IPS-20b (cell line): ENCODE results near the gene FMNL2.
A peak's percentile ranks its signal among the peaks of the same experiment; 100 is the strongest.

ENCODE experiments used
- H3K27ac ChIP-seq: one replicate; pipeline ENCODE4 v1.5.1; 2013; ENCODE audit warnings: low read length
- H3K27me3 ChIP-seq: 2 replicates; pipeline ENCODE4 v1.6.1; 2013; ENCODE audit warnings: mild to moderate bottlenecking, low read length, inconsistent platforms; ENCODE audit not compliant: insufficient read depth
- H3K36me3 ChIP-seq: 2 replicates; pipeline ENCODE4 v1.6.1; 2013; ENCODE audit warnings: low read depth, mild to moderate bottlenecking, inconsistent platforms, low read length, moderate library complexity; ENCODE audit not compliant: insufficient read depth
- H3K4me1 ChIP-seq: 2 replicates; pipeline ENCODE4 v1.6.1; 2013; ENCODE audit warnings: mild to moderate bottlenecking, control low read depth, inconsistent platforms, low read length, moderate library complexity; ENCODE audit not compliant: insufficient read depth
- H3K4me3 ChIP-seq: 2 replicates; pipeline ENCODE4 v1.5.1; 2013; ENCODE audit warnings: mild to moderate bottlenecking, low read length, inconsistent platforms
- H3K9ac ChIP-seq: 2 replicates; pipeline ENCODE4 v1.6.1; 2013; ENCODE audit warnings: low read depth, mild to moderate bottlenecking, inconsistent platforms, low read length, moderate library complexity
- H3K9me3 ChIP-seq: 2 replicates; pipeline ENCODE4 v1.6.1; 2013; ENCODE audit warnings: mild to moderate bottlenecking, low read depth, low read length, inconsistent platforms; ENCODE audit not compliant: insufficient read depth

The FMNL2 gene

GRCh38 chr2:152485954-152486736 is 151.2 kb downstream of the FMNL2 start:
- H3K9me3 ChIP-seq = no peaks in the 10 kb centered on the region
- no peaks in the 10 kb centered on the region for H3K36me3 ChIP-seq
- no peak overlapping the region for H3K4me3 ChIP-seq
- H3K9ac ChIP-seq = no peak overlapping the region
- no peak overlapping the region for H3K27ac ChIP-seq
- peaks cover 33% of the 10 kb centered on the region for H3K4me1 ChIP-seq
- H3K27me3 ChIP-seq = no peaks in the 10 kb centered on the region

GRCh38 chr2:152486737-152487400 is 151.9 kb downstream of the FMNL2 start:
- Histone ChIP-seq H3K27me3 (no peaks in the 10 kb centered on the region), H3K4me3 (no peak overlapping the region), H3K9me3 (no peaks in the 10 kb centered on the region), H3K36me3 (no peaks in the 10 kb centered on the region), H3K9ac (no peak overlapping the region), H3K4me1 (peaks cover 30% of the 10 kb centered on the region), H3K27ac (no peak overlapping the region)

- H3K27ac ChIP-seq = no peak overlapping the region
- no peaks in the 10 kb centered on the region for H3K9me3 ChIP-seq
- no peaks in the 10 kb centered on the region for H3K36me3 ChIP-seq
- H3K4me1 ChIP-seq = peaks cover 35% of the 10 kb centered on the region; the same call in 1 of the 2 replicates
- H3K4me3 ChIP-seq = no peak overlapping the region
- no peak overlapping the region for H3K9ac ChIP-seq
- H3K27me3 ChIP-seq = no peaks in the 10 kb centered on the region
Observed at GRCh38 chr2:152488075-152488474, 153.1 kb downstream of the FMNL2 start.

- Histone ChIP-seq H3K9me3 (no peaks in the 10 kb centered on the region), H3K4me1 (peaks cover 48% of the 10 kb centered on the region; the same call in 1 of the 2 replicates), H3K27me3 (no peaks in the 10 kb centered on the region), H3K4me3 (no peak overlapping the region), H3K36me3 (no peaks in the 10 kb centered on the region), H3K9ac (no peak overlapping the region), H3K27ac (no peak overlapping the region)
Observed at GRCh38 chr2:152489364-152489763, 154.4 kb downstream of the FMNL2 start.

GRCh38 chr2:152490686-152491455 is 155.9 kb downstream of the FMNL2 start:
- H3K27me3 ChIP-seq = no peaks in the 10 kb centered on the region
- H3K4me3 ChIP-seq = no peak overlapping the region
- H3K4me1 ChIP-seq = peaks cover 52% of the 10 kb centered on the region; the same call in 1 of the 2 replicates
- H3K9me3 ChIP-seq = no peaks in the 10 kb centered on the region
- peak overlapping the region; percentile 8; the same call in 1 of the 2 replicates for H3K9ac ChIP-seq
- peak overlapping the region; percentile 10 for H3K27ac ChIP-seq
- H3K36me3 ChIP-seq = no peaks in the 10 kb centered on the region

- Histone ChIP-seq H3K27me3 (no peaks in the 10 kb centered on the region), H3K4me1 (peaks cover 48% of the 10 kb centered on the region; the same call in 1 of the 2 replicates), H3K9ac (0 out of 2 replicates have a peak overlapping the region, but pooled peaks have one; percentile 16), H3K36me3 (no peaks in the 10 kb centered on the region), H3K9me3 (no peaks in the 10 kb centered on the region), H3K27ac (no peak overlapping the region), H3K4me3 (no peak overlapping the region; the same call in 1 of the 2 replicates)
Observed at GRCh38 chr2:152492131-152492530, 157.2 kb downstream of the FMNL2 start.

- Histone ChIP-seq H3K27me3 (no peaks in the 10 kb centered on the region), H3K36me3 (no peaks in the 10 kb centered on the region), H3K9me3 (no peaks in the 10 kb centered on the region), H3K9ac (no peak overlapping the region), H3K27ac (no peak overlapping the region), H3K4me3 (peak overlapping the region; percentile 33; the same call in 1 of the 2 replicates), H3K4me1 (peaks cover 48% of the 10 kb centered on the region; the same call in 1 of the 2 replicates)
Observed at GRCh38 chr2:152492911-152493310, 157.9 kb downstream of the FMNL2 start.

GRCh38 chr2:152493417-152493816 is 158.4 kb downstream of the FMNL2 start:
- H3K36me3 ChIP-seq = no peaks in the 10 kb centered on the region
- H3K27ac ChIP-seq = no peak overlapping the region
- H3K4me3 ChIP-seq = peak overlapping the region; percentile 33; the same call in 1 of the 2 replicates
- no peaks in the 10 kb centered on the region for H3K27me3 ChIP-seq
- no peak overlapping the region; the same call in 1 of the 2 replicates for H3K9ac ChIP-seq
- H3K9me3 ChIP-seq = no peaks in the 10 kb centered on the region
- peaks cover 48% of the 10 kb centered on the region; the same call in 1 of the 2 replicates for H3K4me1 ChIP-seq

- no peaks in the 10 kb centered on the region for H3K27me3 ChIP-seq
- H3K27ac ChIP-seq = no peak overlapping the region
- peak overlapping the region; percentile 33; the same call in 1 of the 2 replicates for H3K4me3 ChIP-seq
- no peaks in the 10 kb centered on the region for H3K9me3 ChIP-seq
- peaks cover 49% of the 10 kb centered on the region; the same call in 1 of the 2 replicates for H3K4me1 ChIP-seq
- H3K36me3 ChIP-seq = no peaks in the 10 kb centered on the region
- H3K9ac ChIP-seq = peak overlapping the region; percentile 29; the same call in 1 of the 2 replicates
Observed at GRCh38 chr2:152493945-152494528, 159.1 kb downstream of the FMNL2 start.

GRCh38 chr2:152496371-152496770 is 161.4 kb downstream of the FMNL2 start:
- no peak overlapping the region for H3K9ac ChIP-seq
- H3K4me1 ChIP-seq = peaks cover 39% of the 10 kb centered on the region; the same call in 1 of the 2 replicates
- no peaks in the 10 kb centered on the region for H3K36me3 ChIP-seq
- no peak overlapping the region for H3K27ac ChIP-seq
- H3K27me3 ChIP-seq = no peaks in the 10 kb centered on the region
- no peaks in the 10 kb centered on the region for H3K9me3 ChIP-seq
- H3K4me3 ChIP-seq = no peak overlapping the region

- Histone ChIP-seq H3K27me3 (no peaks in the 10 kb centered on the region), H3K9ac (no peak overlapping the region), H3K27ac (no peak overlapping the region), H3K4me3 (no peak overlapping the region), H3K4me1 (peaks cover 32% of the 10 kb centered on the region; the same call in 1 of the 2 replicates), H3K36me3 (no peaks in the 10 kb centered on the region), H3K9me3 (no peaks in the 10 kb centered on the region)
Observed at GRCh38 chr2:152497481-152498052, 162.6 kb downstream of the FMNL2 start.
